ENCODE results near the gene STPG2.

DNA sequence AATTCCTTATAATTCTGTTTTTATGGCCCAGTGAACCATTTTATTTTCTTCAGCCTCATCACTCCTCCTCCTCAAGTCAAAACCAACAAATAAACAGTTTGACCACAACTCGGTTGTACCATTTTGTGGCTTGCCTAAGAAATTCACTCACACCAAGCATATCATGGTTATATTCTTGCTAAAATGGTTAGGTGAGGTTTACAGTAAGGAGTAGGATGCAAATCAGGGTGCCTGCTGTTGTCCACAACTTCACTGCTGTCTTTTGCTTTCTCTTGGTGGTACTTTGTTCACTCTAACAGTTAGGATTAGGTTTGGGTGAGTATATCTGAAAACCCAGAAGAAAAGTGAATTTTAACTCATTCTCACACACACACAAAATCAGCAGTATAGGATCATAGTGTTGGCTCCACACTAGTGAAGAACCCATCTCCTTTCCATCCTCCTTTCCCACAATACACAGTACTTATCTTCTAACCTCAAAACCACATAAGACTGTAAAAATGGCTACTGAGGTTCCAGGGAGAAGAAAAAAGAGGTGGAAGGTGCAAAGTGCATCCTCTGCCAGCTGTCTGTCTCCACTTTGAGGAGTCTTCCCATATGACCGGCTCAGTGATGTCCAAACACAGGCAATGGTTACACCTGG, 368.8 kb downstream of the STPG2 start:
- no peak for TF ChIP-seq KDM1A (IDR thresholded peaks at IDR 0.05; ENCODE audit: borderline replicate concordance, low read length)
- TF ChIP-seq, protein P1, sequence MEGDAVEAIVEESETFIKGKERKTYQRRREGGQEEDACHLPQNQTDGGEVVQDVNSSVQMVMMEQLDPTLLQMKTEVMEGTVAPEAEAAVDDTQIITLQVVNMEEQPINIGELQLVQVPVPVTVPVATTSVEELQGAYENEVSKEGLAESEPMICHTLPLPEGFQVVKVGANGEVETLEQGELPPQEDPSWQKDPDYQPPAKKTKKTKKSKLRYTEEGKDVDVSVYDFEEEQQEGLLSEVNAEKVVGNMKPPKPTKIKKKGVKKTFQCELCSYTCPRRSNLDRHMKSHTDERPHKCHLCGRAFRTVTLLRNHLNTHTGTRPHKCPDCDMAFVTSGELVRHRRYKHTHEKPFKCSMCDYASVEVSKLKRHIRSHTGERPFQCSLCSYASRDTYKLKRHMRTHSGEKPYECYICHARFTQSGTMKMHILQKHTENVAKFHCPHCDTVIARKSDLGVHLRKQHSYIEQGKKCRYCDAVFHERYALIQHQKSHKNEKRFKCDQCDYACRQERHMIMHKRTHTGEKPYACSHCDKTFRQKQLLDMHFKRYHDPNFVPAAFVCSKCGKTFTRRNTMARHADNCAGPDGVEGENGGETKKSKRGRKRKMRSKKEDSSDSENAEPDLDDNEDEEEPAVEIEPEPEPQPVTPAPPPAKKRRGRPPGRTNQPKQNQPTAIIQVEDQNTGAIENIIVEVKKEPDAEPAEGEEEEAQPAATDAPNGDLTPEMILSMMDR (IDR thresholded peaks at IDR 0.05; ENCODE audit: control extremely low read depth in 1 of 3, insufficient read depth in 1 of 3, low read depth in 1 of 3, low read length in 3 of 3), result no peak
- no peak for TF ChIP-seq SIN3A (conservative IDR thresholded peaks at IDR 0.05 in 1 of 2, IDR thresholded peaks at IDR 0.05 in 1 of 2; ENCODE audit: low read depth in 1 of 2, low read length in 2 of 2)
- no peak for TF ChIP-seq E2F6 (IDR thresholded peaks at IDR 0.05)
- no peak for TF ChIP-seq POLR2A (IDR thresholded peaks at IDR 0.05; ENCODE audit: control extremely low read depth in 1 of 2, low read depth in 2 of 2, low read length in 2 of 2)
- no peak for TF ChIP-seq ATF2 (IDR thresholded peaks at IDR 0.05; ENCODE audit: low read length)

Measured in H1 (cell line).